ENCODE results near the gene ARAP2.

DNA sequence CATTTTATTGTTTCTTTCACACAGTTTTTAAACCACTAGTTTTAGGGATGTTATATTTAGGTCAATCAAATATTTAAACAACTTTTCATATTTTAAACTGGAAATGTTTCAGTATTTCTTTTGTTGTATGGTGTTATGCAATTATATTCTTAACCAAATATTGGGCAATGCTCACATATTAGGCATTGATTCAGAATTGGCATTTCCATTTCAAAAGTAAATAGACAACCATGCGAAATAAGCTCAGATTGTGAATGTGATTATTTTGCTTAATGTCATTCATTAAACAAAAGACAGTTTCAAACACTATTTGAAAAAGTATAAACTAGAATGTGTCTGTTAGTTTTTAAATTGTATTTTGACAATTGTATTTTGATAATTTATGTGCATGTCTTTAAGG is 36.9 kb downstream of the ARAP2 start:
- TF ChIP-seq POLR2A (IDR thresholded peaks at IDR 0.05; ENCODE audit: low read depth, low read length) (no peak), POLR2AphosphoS5 (IDR thresholded peaks at IDR 0.05; ENCODE audit: low read depth, low read length) (no peak), TAF1 (IDR thresholded peaks at IDR 0.05; ENCODE audit: borderline replicate concordance, low read depth, low read length) (no peak)
